GM18870 (cell line): ENCODE measurements around the gene MEOX1.

Source experiments
- ATAC-seq: cut with Tn5 transposase; IDR thresholded peaks from one replicate; pipeline ENCODE4 v1.9.1; 2021; ENCODE audit warnings: moderate library complexity; ENCODE audit not compliant: unreplicated experiment

Gene MEOX1

DNA sequence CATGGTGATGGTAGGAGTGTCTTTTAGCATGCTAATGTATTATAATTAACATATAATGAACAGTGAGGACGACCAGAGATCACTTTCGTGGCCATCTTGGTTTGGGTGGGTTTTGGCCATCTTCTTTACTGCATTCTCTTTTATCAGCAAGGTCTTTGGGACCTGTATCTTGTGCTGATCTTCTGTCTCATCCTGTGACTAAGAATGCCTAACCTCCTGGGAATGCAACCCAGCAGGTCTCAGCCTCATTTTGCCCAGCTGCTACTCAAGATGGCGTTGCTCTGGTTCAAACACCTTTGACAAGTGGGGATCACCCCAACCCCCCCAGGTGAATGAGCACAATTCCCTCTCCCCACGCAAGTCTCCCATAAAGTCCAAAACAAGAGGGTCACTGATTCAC lies 66.3 kb downstream of the MEOX1 start:
- no peak for ATAC-seq

DNA sequence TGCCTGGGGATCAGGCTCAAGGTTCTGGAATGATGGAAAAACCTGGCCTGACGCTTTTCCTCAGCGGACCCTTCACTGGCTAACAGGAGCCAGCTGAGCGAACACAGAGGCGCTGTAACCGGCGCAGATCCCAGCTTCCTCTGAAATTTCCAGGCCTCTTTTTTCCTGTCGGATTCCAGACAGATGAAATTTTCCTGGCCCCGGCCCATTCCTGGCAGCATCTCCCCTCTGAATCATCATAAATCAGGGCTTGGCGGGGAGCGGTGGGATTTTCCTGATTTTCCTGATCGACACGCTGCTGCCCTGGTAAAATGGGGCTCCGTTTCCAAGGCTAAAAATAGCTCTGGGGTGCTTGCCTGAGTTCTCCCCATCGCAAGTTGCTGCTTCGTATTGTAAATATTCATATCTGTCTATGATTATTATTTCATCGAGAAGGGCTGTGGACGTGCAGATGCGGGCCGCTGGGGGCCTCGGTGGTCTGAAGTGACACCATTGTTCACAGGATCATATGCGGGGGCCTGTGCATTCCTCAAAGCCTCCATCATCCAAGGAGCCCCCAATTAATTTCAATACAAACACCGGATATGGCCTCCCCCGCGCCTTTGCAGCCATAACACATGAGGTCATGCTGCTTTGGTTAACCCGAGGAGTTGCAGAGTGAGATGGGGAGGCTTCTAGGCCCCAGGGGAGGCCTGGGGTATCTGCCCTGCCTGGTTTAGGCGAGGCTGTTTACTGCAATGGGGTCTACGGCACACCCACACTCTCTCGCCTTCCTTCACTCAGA lies 69.8 kb downstream of the MEOX1 start:
- ATAC-seq: no peak

DNA sequence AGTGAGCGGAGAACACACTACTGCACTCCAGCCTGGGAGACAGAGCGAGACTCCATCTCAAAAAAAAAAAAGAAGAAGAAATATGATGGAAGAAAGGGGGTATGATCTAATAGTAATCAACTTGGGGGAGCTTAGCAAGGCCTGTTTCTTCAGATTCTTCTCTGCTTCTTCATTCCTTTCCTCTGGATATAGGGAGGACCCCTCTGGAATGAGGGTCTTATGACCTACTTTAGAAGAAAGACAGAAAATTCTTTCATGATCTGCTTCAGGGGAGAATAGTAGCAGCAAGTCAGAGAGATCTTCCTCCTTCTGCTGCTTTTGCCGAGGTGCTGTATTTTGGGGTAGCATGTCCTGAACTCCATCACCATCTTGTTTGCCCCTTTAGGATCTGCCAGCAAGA lies 70.7 kb downstream of the MEOX1 start:
- no peak for ATAC-seq
